CD4-positive, alpha-beta T cell treated with Interleukin-4 for 4 hours (primary cell): Measurements from ENCODE around the gene REL.

ENCODE experiments used
- DNase-seq: peaks from one replicate; pipeline ENCODE4 v3.0.0-alpha.2; 2020

The REL gene

DNA sequence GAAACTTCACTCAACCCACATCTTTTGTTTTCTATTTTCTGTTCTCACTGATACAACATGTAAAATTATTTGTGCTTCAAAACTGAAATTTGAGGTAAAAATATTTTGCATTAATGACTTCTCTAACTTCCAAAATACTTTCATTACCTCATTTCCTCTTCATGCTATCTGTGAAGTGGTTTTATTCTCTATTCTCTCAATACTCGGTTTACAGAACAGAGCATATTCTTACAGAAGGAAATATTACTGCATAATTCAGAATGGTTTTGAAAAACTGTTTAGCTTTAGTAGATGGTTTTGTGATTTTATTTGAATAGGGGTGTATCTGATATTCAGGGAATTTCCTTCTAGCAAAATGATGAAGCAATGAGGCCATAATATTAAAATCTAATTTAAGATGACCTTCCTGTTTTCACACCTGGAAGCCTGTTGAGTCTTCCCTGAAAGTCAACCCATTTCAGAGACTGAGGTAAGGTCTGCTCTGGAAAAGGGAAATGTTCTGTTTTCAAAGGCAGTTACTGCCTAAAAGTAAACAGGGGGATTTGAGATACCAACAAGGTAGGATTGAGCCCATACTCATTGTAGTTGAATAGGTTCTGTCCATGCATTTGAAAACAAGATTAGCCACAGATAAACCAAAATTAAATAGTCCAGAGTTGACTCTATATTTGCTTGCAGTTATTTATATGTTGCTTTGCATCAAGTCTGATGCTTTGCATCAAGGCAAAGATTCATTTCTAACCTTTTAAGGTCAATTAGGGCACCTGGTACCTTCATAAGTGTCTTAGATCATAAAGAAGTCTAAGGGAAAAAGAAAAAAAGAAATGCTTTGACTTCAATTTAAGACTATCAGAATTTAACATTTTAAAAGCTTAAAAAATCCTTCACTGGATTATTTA lies 85.4 kb downstream of the REL start:
- no peak for DNase-seq

DNA sequence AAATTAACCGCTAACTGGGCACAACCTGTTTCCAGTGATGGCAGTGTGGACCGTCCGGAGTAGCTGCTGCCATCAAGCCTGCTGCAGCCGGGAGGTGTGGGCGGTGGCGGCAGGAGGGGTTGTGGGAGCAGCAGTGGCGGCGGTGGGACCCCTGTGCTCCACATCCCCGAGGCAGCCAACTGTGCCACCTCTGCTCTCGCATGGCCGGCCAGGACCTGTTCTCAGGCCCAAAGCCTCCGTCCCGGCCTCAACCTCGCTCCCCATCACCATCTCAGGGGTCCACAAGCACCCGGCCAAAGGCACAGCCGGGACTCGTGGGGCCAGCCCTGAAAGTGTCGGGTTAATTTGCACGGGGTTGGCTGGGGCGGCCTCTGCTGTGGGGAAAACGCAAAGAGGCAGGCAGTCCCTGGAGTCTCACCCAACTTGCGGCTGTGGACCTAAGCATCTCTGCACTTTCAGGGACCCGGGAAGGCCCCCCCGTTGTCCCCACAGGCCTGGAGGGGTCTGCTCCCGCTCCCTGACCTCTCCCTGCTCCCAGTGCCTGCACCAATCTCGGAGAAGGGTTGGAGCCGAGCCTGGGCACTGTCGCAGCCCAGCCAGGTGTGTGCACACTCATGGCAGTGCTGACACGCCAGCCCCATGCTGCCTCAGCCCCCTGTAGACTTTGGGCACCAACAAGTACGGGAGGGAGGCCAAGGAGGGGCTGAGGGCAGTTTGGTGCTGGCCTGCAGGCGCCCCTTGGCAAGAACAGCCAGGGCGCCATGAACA lies 91.7 kb downstream of the REL start:
- DNase-seq = no peak

DNA sequence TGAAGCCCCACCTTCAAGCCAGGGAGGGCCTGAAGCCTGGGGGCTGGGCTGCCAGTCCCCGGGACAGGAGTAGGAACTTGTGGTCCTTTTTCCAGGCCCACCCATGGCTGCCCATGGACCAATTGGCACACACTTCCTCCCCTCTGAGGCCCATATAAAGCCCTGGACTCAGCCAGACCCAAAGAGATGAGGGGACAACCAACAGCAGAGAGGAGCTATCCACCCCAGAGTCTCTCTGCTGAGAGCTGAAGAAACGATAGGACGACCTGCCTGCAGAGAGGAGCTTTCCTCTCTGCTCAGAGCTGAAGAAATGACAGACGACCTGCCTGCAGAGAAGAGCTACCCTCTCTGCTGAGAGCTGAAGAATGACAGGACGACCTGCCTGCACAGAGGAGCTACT lies 92.3 kb downstream of the REL start:
- no peak for DNase-seq

DNA sequence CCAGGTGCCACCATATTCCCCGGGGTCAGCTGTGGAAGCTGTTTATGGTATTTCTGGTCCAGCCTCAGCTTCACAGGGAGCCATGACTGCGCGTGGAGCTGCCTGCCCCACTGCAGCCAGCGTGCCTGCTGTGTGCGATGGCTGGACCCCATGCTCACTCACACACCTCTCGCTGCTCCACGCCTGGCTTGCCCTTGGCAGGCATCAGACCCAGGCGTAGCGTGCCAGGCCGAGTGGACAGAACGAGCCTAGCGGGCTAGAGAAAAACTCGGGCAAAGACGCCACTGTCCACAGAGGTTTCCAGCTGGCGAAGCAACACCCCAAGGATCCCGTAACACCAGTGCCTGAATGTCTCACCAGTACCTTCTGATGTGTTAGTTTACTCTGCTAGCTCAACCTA lies 93.3 kb downstream of the REL start:
- DNase-seq = no peak
